ENCODE data around the gene MAGEF1. TPM values are rescaled to one million over a fixed set of nuclear protein-coding genes. Genes with fewer than 3 reads are reported as not detected.
"Not testable (repeated sequence)": the region's sequence is repeated elsewhere in the genome, so short reads cannot be mapped to it uniquely, and the experiment has no call there.

MAGEF1 gene
- total and polyA plus RNA-seq, 5 experiments from 2014 or later: 23.7 to 47.5 (median 28.5) TPM

DNA sequence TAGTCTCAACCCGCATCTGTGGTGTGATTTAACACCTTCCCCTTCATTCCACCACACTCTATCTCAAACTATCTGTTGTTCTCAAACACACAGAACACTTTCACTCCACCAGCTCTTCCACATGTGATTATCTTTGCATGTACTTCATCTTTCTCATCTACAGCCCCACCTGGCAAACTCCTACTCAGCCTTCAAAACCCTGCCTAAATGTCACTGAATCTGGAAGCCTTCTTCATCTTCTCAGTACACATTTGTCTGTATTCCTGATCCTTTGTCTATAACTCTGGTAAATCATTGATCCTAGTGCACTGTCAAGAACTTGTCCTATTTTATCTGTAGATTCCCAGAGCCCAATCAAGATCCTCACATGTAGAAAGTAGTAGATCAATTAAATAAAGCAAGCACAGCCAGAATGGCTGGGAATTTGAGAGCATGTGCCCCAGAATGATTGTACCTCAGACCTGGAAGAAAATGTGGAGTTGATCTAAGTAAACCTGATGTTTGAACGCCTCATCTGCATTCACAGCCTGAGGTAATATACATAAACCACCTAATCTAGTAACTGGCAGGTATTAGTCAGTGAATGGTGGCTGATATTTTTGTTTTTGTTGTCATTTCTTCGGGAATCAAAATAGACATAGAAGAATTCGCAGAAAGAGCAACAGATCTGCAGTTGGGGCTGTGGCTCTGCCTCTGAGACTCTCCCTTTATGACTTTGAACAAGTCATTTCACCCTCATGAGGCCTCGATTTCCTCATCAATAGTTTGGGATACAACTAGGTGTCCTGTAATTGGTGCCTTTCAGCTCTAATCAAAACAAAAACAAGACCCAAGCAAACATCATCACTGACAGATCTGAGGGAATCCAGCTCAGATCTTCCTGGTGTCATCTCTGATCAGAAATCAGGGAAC is 28.0 kb upstream of the MAGEF1 start:
- ATAC-seq (no peak), DNase-seq (no peak)
- Mint-ChIP-seq H3K27ac (no peak overlapping the region), H3K4me3 (no peak overlapping the region), H3K36me3 (no peaks in the 10 kb centered on the region), H3K27me3 (peaks cover 0 to 17% (median 5%) of the 10 kb centered on the region in 5 donors), H3K4me1 (no peaks in the 10 kb centered on the region), H3K9me3 (no peaks in the 10 kb centered on the region)
- POLR2A ChIA-PET: no interaction called here

- peak in 1 of 10 donors; percentile 8 for DNase-seq
Observed at GRCh38 chr3:184738982-184739381, 27.1 kb upstream of the MAGEF1 start.

DNA sequence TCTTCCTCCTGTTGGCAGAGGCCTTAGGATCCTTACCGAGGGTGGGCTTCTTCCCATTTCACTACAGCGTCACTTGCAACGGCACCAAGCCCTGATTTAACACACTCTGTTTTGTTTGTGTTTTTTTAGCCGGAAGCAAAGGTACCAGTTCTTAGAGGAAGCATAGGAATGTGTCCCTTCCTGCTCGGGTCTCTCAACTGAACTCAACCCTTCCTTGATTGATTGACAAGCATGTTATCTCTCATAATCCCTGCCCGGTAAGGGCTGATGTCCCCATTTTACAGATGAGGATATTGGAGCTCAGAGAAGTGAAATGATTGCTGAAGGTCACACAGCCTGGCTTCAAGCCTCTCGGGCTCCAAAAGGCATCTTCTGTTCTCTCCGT is 26.6 kb upstream of the MAGEF1 start:
- peaks cover 0 to 15% (median 5%) of the 10 kb centered on the region in 5 donors for H3K27me3 Mint-ChIP-seq
- H3K9me3 Mint-ChIP-seq: no peaks in the 10 kb centered on the region
- H3K4me3 Mint-ChIP-seq: no peak overlapping the region
- ATAC-seq: no peak
- H3K27ac Mint-ChIP-seq: no peak overlapping the region
- no peaks in the 10 kb centered on the region for H3K36me3 Mint-ChIP-seq
- H3K4me1 Mint-ChIP-seq: no peaks in the 10 kb centered on the region
- POLR2A ChIA-PET: no interaction called here
- DNase-seq: no peak

More at GRCh38 chr3:184738982-184739381, 27.1 kb upstream of the MAGEF1 start:
- no peak overlapping the region for H3K4me3 Mint-ChIP-seq
- H3K4me1 Mint-ChIP-seq: no peaks in the 10 kb centered on the region
- H3K27me3 Mint-ChIP-seq: peaks cover 0 to 15% (median 5%) of the 10 kb centered on the region in 5 donors
- H3K27ac Mint-ChIP-seq: peak overlapping the region in 1 of 10 donors; percentile 43
- no peaks in the 10 kb centered on the region for H3K36me3 Mint-ChIP-seq
- ATAC-seq: no peak
- no peaks in the 10 kb centered on the region for H3K9me3 Mint-ChIP-seq
- POLR2A ChIA-PET: no interaction called here

GRCh38 chr3:184737641-184738505 is 26.0 kb upstream of the MAGEF1 start:
- Mint-ChIP-seq H3K27ac (no peak overlapping the region), H3K9me3 (no peaks in the 10 kb centered on the region), H3K4me3 (no peak overlapping the region), H3K36me3 (no peaks in the 10 kb centered on the region), H3K4me1 (no peaks in the 10 kb centered on the region), H3K27me3 (peaks cover 0 to 15% (median 5%) of the 10 kb centered on the region in 5 donors)
- POLR2A ChIA-PET: no interaction called here
- ATAC-seq: no peak
- DNase-seq: no peak

DNA sequence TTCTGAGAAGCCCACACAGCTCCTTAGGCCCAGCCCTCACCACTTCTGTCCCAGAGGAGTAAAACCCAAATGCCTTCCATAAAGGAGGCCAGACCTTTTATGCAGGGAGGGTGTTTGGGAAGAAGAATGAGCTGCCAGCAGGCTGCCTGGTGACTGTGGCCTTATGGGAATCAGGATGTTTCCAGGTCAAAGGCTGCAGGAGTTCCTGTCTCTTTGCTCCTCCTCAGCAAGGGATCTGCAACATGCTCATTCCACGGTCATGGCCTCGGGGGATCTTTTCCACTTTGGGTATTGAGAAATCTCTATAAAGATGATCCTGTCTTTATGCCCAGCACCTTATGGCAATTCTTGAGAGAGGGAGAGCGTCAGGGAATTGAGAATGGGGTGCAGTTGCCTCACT is 25.2 kb upstream of the MAGEF1 start:
- Mint-ChIP-seq H3K9me3 (no peaks in the 10 kb centered on the region), H3K27me3 (peaks cover 0 to 15% (median 7%) of the 10 kb centered on the region in 5 donors), H3K36me3 (no peaks in the 10 kb centered on the region), H3K27ac (no peak overlapping the region), H3K4me1 (no peaks in the 10 kb centered on the region), H3K4me3 (no peak overlapping the region)
- ATAC-seq (no peak), DNase-seq (no peak)
- POLR2A ChIA-PET: no interaction called here

- no peaks in the 10 kb centered on the region for H3K9me3 Mint-ChIP-seq
- H3K4me1 Mint-ChIP-seq: no peaks in the 10 kb centered on the region
- no peak overlapping the region for H3K4me3 Mint-ChIP-seq
- ATAC-seq (no peak), DNase-seq (peak in 1 of 10 donors; percentile 16)
- H3K27ac Mint-ChIP-seq: peak overlapping the region in 1 of 10 donors; percentile 42
- H3K36me3 Mint-ChIP-seq: no peaks in the 10 kb centered on the region
- H3K27me3 Mint-ChIP-seq: peaks cover 8 to 25% (median 13%) of the 10 kb centered on the region in 5 donors
- POLR2A ChIA-PET: no interaction called here
Observed at GRCh38 chr3:184734903-184735701, 23.2 kb upstream of the MAGEF1 start.

- Mint-ChIP-seq H3K9me3 (no peaks in the 10 kb centered on the region), H3K36me3 (no peaks in the 10 kb centered on the region), H3K27ac (no peak overlapping the region), H3K4me1 (no peaks in the 10 kb centered on the region), H3K27me3 (peaks cover 8 to 26% (median 13%) of the 10 kb centered on the region in 5 donors), H3K4me3 (no peak overlapping the region)
- DNase-seq: no peak
- ATAC-seq: no peak
- POLR2A ChIA-PET: no interaction called here
Observed at GRCh38 chr3:184733971-184734608, 22.2 kb upstream of the MAGEF1 start.

- POLR2A ChIA-PET: no interaction called here
- Mint-ChIP-seq H3K36me3 (no peaks in the 10 kb centered on the region), H3K27me3 (peaks cover 8 to 21% (median 13%) of the 10 kb centered on the region in 5 donors), H3K4me3 (no peak overlapping the region), H3K27ac (no peak overlapping the region), H3K4me1 (no peaks in the 10 kb centered on the region), H3K9me3 (no peaks in the 10 kb centered on the region)
- DNase-seq (no peak), ATAC-seq (no peak)
Observed at GRCh38 chr3:184733181-184733580, 21.3 kb upstream of the MAGEF1 start.

DNA sequence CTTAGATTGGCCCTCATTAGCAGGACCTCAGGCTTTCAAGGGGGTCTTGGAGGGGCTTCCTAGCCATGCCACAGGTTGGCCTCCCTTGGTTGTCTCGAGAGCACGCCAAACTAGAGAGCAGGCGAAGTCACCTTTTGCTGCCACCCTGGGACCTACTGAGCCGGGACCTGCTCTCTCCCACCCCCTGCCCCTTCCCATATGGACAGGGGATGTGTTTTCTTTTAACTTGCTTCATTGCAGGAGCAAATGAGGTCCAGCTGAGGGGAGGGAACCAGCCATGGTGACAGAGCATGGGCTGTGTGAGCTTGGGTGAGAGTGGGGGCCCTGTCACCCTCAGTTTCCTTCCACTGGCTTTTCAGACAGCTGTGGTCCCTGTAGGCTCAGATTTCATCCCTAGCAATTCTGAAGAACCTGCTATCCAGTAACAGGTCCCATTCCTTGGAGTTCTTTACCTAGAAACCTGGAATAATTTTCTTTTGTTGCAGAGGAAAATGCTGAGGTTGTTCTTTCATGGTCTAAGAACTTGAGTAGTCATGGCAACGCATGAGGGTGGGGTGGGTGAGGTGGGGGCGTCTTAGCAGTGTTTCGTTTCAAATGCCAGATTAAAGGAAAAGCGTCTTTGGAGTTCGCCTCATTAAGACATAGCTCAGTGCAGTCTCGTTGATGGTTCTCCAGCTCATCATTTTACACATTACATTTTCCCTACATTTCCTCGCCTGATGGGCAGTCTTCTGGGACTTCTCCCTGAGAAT is 20.1 kb upstream of the MAGEF1 start:
- no peak overlapping the region for H3K27ac Mint-ChIP-seq
- DNase-seq (no peak), ATAC-seq (no peak)
- peaks cover 8 to 21% (median 13%) of the 10 kb centered on the region in 5 donors for H3K27me3 Mint-ChIP-seq
- POLR2A ChIA-PET: no interaction called here
- peaks cover 0 to 3% (median 0%) of the 10 kb centered on the region in 4 donors for H3K4me1 Mint-ChIP-seq
- no peaks in the 10 kb centered on the region for H3K36me3 Mint-ChIP-seq
- H3K9me3 Mint-ChIP-seq: no peaks in the 10 kb centered on the region
- H3K4me3 Mint-ChIP-seq: no peak overlapping the region

GRCh38 chr3:184730924-184731323 is 19.1 kb upstream of the MAGEF1 start:
- no peak for ATAC-seq
- no peak overlapping the region for H3K4me3 Mint-ChIP-seq
- peaks cover 8 to 21% (median 13%) of the 10 kb centered on the region in 5 donors for H3K27me3 Mint-ChIP-seq
- no peak for DNase-seq
- peak overlapping the region in 1 of 10 donors; percentile 49 for H3K27ac Mint-ChIP-seq
- H3K4me1 Mint-ChIP-seq: peaks cover 0 to 3% (median 0%) of the 10 kb centered on the region in 4 donors
- POLR2A ChIA-PET: no interaction called here
- H3K36me3 Mint-ChIP-seq: no peaks in the 10 kb centered on the region
- no peaks in the 10 kb centered on the region for H3K9me3 Mint-ChIP-seq

DNA sequence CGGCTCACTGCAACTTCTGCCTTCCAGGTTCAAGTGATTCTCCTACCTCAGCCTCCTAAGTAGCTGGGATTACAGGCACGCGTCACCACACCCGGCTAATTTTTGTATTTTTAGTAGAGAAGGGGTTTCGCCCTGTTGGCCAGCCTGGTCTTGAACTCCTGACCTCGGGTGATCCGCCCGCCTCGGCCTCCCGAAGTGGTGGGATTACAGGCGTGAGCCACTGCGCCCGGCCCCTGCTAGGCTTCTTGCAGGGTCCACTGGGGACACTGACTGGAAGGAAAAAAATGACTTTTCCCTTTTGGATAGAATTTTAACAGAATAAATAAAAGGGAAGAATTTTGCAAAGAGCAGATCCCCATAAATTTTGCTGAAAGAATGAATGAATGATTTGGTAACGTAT is 17.3 kb upstream of the MAGEF1 start:
- H3K9me3 Mint-ChIP-seq, H3K36me3 Mint-ChIP-seq, H3K4me3 Mint-ChIP-seq, POLR2A ChIA-PET, H3K4me1 Mint-ChIP-seq, DNase-seq, ATAC-seq: not testable (repeated sequence)
- H3K27ac Mint-ChIP-seq: peak overlapping the region in 1 of 10 donors; percentile 3
- peaks cover 4 to 19% (median 11%) of the 10 kb centered on the region in 5 donors for H3K27me3 Mint-ChIP-seq

Measured in naive thymus-derived CD8-positive, alpha-beta T cell (primary cell).